Subcutaneous adipose tissue (tissue), 4 donors: ENCODE results near the gene CSF1. TPM values are rescaled to one million over a fixed set of nuclear protein-coding genes. Genes with fewer than 3 reads are reported as not detected.

Source experiments
- CTCF ChIP-seq: fragments of 450-650 bp; IDR thresholded peaks from one replicate; pipeline ENCODE4 v1.5.1; 2016; ENCODE audit warnings: low read depth, mild to moderate bottlenecking, control low read depth, antibody characterized with exemption, moderate library complexity
- total RNA-seq, 4 donors: library from RNA; depleted of rRNA; stranded (reverse); fragments of >200 nt; gene quantifications; one replicate each; pipeline ENCODE4 v1.1.0, GENCODE V29; 2016

The CSF1 gene
- total RNA-seq, 4 donors from 2014 or later, result 70.3 to 116 (median 106) TPM

- TF ChIP-seq CTCF, result no peak
Measured at GRCh38 chr1:109913360-109913879, 2.8 kb downstream of the CSF1 start.

- no peak for TF ChIP-seq CTCF
Measured at GRCh38 chr1:109914587-109915240, 4.1 kb downstream of the CSF1 start.

GRCh38 chr1:109917051-109917767, 6.6 kb downstream of the CSF1 start:
- no peak for TF ChIP-seq CTCF

DNA sequence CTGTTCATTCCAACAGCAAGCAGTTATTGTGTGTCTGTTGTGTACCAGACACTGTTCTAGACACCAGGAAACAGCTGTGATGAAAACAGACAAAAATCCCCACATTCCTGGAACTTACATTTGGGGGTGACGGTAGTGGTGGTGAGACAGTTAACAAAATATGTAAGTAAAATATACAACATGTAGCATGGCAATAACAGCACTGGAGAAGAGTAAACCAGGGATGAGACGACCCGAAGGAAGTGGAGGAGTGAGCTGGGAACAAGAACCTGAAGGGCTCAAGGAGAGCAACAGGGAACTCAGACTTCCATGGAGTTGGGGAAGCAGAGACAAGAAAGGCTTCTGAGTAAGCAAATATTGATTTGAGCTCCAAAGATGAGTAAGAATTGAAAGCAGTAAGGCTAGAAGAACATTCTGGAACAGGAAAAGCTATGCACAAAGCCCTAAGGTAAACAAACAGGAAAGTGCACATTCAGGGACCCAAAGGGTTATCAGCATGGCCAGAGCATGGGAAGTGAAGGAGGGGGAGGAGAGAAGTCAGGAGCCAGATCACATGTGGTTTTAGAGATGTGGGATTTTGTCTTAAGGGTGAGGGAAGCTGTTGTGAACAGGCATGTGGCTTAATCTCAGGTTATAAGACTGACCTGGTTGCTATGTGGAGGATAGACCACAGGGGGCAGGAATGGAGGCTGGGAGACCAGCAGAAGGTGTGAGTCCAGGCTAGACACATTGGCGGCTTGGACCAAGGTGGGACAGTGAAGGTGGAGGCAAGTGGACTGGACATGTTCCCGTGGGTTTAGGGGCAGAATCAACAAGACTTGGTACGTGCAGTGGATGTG, 7.3 kb downstream of the CSF1 start:
- TF ChIP-seq CTCF, result no peak

DNA sequence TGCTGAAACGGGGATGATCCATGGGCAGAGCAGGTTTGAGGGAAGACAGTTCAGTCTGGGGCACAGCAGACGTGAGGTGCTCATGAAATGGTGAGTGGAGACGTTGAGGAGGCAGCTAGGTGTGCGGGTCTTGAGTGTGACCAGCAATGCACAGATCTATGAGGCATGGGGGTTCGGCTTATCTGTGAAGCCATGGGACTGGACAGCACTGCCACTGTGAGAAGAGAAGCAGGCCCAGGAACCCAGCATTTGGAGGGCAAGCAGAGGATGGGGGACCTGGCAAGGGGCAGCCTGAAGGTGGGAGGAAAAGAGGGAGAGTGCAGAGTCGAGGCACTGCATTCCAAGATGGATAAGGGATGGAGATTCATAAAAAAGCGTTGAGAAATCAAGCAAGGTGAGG, 8.0 kb downstream of the CSF1 start:
- TF ChIP-seq CTCF, result no peak

DNA sequence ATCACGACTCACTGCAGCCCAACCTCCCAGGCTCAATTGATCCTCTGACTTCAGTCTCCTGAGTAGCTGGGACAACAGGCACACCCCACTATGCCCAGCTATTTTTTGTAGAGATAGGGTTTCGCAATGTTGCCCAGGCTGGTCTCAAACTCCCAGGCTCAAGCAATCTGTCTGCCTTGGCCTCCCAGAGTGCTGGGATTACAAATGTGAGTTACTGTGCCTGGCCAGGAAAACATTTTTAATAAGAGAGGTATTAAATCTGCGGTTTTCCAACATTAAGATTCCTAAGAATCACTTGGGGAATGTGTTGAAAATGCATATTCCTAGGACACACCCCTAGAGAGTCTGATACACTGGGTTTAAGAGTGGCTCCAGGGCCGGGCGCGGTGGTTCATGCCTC, 8.7 kb downstream of the CSF1 start:
- no peak for TF ChIP-seq CTCF

DNA sequence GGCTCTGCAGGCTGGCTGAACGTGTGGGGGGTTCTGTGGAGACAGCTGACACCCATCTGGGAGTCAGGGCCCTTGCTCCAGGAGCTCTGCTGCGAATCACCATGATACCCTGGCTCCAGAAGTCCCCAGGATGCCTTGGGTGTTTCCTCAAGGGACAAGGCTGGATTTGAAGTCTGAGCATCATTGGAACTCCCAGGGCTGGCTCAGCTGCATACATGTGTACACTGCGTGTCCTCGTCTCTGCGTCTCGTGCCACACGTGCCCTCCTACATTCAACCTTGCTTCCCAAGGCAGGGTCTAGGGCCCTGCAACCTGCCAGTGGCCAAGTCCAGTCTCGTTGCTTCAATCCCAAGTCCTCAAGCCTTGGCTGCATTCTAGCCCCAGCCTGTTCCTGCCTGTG, 11.7 kb downstream of the CSF1 start:
- TF ChIP-seq CTCF, result no peak
